PFSK-1 (cell line): Measurements from ENCODE around the gene PPM1M.

ENCODE experiments used
- FOXP2 ChIP-seq: optimal IDR thresholded peaks from 2 replicates; pipeline ENCODE3; 2011; ENCODE audit warnings: borderline replicate concordance, control low read depth, inconsistent platforms; ENCODE audit not compliant: insufficient read depth; ENCODE audit errors: extremely low read length, extremely low read depth
- POLR2AphosphoS5 ChIP-seq: IDR thresholded peaks from 2 replicates; pipeline ENCODE4 v1.6.1; 2012; ENCODE audit warnings: low read depth, mild to moderate bottlenecking, control low read depth, low read length, moderate library complexity
- SIN3A ChIP-seq: IDR thresholded peaks from 2 replicates; pipeline ENCODE4 v1.6.1; 2012; ENCODE audit warnings: mild to moderate bottlenecking, low read length, moderate library complexity, borderline replicate concordance; ENCODE audit not compliant: insufficient read depth
- TAF1 ChIP-seq: IDR thresholded peaks from 2 replicates; pipeline ENCODE4 v1.6.1; 2012; ENCODE audit warnings: low read length, control low read depth, borderline replicate concordance; ENCODE audit not compliant: insufficient read depth
- TF ChIP-seq, protein P1 (sequence below), 2 experiments: IDR thresholded peaks; 2 replicates each; pipeline versions ENCODE4 v1.6.1 to v1.8.0; 2011 to 2012; ENCODE audit warnings: low read depth in 2 of 2, low read length in 2 of 2, control low read depth in 1 of 2, inconsistent platforms in 1 of 2, mild to moderate bottlenecking in 1 of 2, moderate library complexity in 1 of 2; ENCODE audit not compliant: insufficient read depth in 1 of 2

DNA sequence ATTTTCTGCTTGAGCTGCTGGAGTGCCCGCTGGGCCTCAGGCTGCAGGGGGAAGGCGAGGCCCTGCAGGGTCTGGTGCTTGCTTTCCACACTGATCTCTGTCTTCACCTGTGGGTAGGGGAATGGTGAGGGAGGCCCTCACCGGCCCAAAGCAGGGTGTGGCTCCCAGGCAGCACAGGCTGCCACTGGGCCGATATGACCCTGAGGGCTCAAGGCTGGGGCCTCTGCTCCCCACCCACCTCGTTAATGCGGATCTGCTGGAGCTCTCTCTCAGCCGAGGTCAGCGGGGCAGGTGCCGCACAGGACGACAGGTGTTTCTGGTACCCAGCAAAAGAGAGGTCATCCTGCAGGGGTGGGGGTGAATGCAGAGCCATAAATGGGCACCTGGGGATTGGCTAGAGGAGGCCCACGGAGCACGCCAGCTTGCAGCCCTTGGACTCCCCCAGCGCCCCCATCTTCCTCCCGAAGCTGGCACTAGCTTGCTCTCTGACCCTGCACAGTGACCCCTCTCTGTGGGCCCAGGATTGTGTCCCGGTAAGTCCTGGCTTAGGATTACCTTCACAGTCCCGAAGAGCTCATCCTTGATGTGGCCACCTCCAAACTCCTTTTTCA is 14.6 kb upstream of the PPM1M start:
- TF ChIP-seq POLR2AphosphoS5 = no peak
- TF ChIP-seq FOXP2 = no peak
- no peak for TF ChIP-seq TAF1
- TF ChIP-seq, protein P1, sequence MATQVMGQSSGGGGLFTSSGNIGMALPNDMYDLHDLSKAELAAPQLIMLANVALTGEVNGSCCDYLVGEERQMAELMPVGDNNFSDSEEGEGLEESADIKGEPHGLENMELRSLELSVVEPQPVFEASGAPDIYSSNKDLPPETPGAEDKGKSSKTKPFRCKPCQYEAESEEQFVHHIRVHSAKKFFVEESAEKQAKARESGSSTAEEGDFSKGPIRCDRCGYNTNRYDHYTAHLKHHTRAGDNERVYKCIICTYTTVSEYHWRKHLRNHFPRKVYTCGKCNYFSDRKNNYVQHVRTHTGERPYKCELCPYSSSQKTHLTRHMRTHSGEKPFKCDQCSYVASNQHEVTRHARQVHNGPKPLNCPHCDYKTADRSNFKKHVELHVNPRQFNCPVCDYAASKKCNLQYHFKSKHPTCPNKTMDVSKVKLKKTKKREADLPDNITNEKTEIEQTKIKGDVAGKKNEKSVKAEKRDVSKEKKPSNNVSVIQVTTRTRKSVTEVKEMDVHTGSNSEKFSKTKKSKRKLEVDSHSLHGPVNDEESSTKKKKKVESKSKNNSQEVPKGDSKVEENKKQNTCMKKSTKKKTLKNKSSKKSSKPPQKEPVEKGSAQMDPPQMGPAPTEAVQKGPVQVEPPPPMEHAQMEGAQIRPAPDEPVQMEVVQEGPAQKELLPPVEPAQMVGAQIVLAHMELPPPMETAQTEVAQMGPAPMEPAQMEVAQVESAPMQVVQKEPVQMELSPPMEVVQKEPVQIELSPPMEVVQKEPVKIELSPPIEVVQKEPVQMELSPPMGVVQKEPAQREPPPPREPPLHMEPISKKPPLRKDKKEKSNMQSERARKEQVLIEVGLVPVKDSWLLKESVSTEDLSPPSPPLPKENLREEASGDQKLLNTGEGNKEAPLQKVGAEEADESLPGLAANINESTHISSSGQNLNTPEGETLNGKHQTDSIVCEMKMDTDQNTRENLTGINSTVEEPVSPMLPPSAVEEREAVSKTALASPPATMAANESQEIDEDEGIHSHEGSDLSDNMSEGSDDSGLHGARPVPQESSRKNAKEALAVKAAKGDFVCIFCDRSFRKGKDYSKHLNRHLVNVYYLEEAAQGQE (IDR thresholded peaks at IDR 0.05; ENCODE audit: insufficient read depth in 1 of 2, low read depth in 2 of 2, low read length in 2 of 2) = no peak
- TF ChIP-seq SIN3A = no peak
